ENCODE measurements around the gene UBLCP1.
"Not testable (repeated sequence)": the region's sequence is repeated elsewhere in the genome, so short reads cannot be mapped to it uniquely, and the experiment has no call there.

Gene UBLCP1

GRCh38 chr5:159269723-159270122 is 6.6 kb downstream of the UBLCP1 start:
- TF ChIP-seq, protein P1, sequence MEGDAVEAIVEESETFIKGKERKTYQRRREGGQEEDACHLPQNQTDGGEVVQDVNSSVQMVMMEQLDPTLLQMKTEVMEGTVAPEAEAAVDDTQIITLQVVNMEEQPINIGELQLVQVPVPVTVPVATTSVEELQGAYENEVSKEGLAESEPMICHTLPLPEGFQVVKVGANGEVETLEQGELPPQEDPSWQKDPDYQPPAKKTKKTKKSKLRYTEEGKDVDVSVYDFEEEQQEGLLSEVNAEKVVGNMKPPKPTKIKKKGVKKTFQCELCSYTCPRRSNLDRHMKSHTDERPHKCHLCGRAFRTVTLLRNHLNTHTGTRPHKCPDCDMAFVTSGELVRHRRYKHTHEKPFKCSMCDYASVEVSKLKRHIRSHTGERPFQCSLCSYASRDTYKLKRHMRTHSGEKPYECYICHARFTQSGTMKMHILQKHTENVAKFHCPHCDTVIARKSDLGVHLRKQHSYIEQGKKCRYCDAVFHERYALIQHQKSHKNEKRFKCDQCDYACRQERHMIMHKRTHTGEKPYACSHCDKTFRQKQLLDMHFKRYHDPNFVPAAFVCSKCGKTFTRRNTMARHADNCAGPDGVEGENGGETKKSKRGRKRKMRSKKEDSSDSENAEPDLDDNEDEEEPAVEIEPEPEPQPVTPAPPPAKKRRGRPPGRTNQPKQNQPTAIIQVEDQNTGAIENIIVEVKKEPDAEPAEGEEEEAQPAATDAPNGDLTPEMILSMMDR (IDR thresholded peaks at IDR 0.05; ENCODE audit: insufficient read depth, low read depth, low read length, missing control alignments), result no peak
- H3K4me3 ChIP-seq (ENCODE audit: low read length), result no peak overlapping the region
- no peak for DNase-seq (ENCODE audit: low read depth)

DNA sequence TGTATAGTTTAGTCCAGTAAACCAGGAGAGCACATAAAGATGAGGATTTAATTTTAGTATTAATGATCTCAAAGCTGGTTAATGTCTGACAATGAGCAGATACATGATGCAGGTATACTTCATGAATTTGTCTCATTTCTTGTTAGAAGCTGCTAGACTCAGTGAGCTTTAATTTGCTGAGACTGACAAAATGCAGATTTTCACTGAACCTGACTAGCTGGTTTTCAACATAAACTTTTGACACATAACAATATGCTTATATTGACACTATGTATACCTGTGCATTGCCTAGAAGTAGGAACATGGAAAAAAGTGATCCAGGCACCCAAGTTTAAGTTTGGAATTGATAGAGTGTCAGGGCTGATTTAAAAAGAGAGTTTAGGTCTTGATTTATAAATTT is 10.8 kb downstream of the UBLCP1 start:
- DNase-seq (ENCODE audit: low read depth), result peak; percentile 49
- H3K4me3 ChIP-seq (ENCODE audit: low read length), result no peak overlapping the region
- TF ChIP-seq, protein P1 (IDR thresholded peaks at IDR 0.05; ENCODE audit: insufficient read depth, low read depth, low read length, missing control alignments), result no peak

- no peak for DNase-seq (ENCODE audit: low read depth)
- no peak overlapping the region for H3K4me3 ChIP-seq (ENCODE audit: low read length)
- TF ChIP-seq, protein P1 (IDR thresholded peaks at IDR 0.05; ENCODE audit: insufficient read depth, low read depth, low read length, missing control alignments), result no peak
These were observed 11.6 kb downstream of the UBLCP1 start for GRCh38 chr5:159274676-159275075.

- DNase-seq (ENCODE audit: low read depth), result peak; percentile 63
- TF ChIP-seq, protein P1 (IDR thresholded peaks at IDR 0.05; ENCODE audit: insufficient read depth, low read depth, low read length, missing control alignments), result peak; percentile 59
These were observed 23.4 kb downstream of the UBLCP1 start for GRCh38 chr5:159286420-159287035.

GRCh38 chr5:159290741-159291140 is 27.7 kb downstream of the UBLCP1 start:
- TF ChIP-seq, protein P1 (IDR thresholded peaks at IDR 0.05; ENCODE audit: insufficient read depth, low read depth, low read length, missing control alignments), result no peak
- no peak overlapping the region for H3K4me3 ChIP-seq (ENCODE audit: low read length)
- DNase-seq (ENCODE audit: low read depth), result peak; percentile 36

More at GRCh38 chr5:159286420-159287035, 23.4 kb downstream of the UBLCP1 start:
- H3K4me3 ChIP-seq (ENCODE audit: low read length), result no peak overlapping the region

DNA sequence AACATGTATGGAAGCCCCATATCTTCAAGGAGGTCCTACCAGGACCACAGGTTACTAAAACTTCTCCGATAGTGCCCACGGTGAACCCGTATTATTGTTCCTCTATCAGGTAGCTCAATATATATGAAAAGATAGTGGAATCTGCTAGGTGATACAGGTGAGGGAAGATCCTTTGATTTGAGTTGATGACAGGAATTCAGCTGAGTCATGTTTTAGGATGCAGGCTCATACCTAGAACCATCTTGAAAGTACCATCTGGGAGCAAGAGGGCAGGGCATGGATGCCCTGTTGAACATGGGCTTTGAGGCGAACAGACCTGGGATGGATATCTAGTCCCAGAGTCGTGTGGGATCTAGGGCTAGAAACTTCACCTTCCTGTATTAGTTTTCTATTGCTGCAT is 31.8 kb downstream of the UBLCP1 start:
- H3K4me3 ChIP-seq (ENCODE audit: low read length), result no peak overlapping the region
- TF ChIP-seq, protein P1 (IDR thresholded peaks at IDR 0.05; ENCODE audit: insufficient read depth, low read depth, low read length, missing control alignments), result no peak
- no peak for DNase-seq (ENCODE audit: low read depth)

- not testable (repeated sequence) for H3K4me3 ChIP-seq (ENCODE audit: low read length); DNase-seq (ENCODE audit: low read depth)
These were observed 34.2 kb downstream of the UBLCP1 start for GRCh38 chr5:159297300-159297699.

Measured in epithelial cell of esophagus (primary cell).